IMR-90 (cell line): ENCODE measurements around the gene NUP93. TPM values are rescaled to one million over a fixed set of nuclear protein-coding genes. Genes with fewer than 3 reads are reported as not detected.
A peak's percentile ranks its signal among the peaks of the same experiment; 100 is the strongest.

ENCODE experiments used
- ATAC-seq: fragments of 200-7000 bp; cut with Tn5 transposase; 2 replicates; pipeline ENCODE4 v1.9.1; 2020; ENCODE audit warnings: low read depth, mild to moderate bottlenecking, moderate library complexity
- BruUV-seq: library from RNA; stranded (reverse); fragments of 400-500 nt; replicated peaks from 2 replicates; lab custom pipeline; 2021; lab: Mats Ljungman, UMichigan
- CTCF ChIA-PET: fragments of 300-600 bp; formaldehyde crosslinking; extraction: SDS; loops from one replicate; lab custom pipeline; 2021; ENCODE audit warnings: antibody characterized with exemption; lab: Yijun Ruan, JAX
- POLR2A ChIA-PET: fragments of 300-600 bp; sonication (Branson Sonifier 250); formaldehyde crosslinking; loops from one replicate; lab custom pipeline; 2022; ENCODE audit warnings: antibody characterized with exemption; ENCODE audit not compliant: unreplicated experiment; lab: Charles Lee
- DNase-seq: peaks from one replicate; pipeline ENCODE4 v3.0.0; 2013
- H2AFZ ChIP-seq: replicated peaks from 2 replicates; pipeline ENCODE3; 2013; ENCODE audit warnings: low read length, mild to moderate bottlenecking; ENCODE audit not compliant: poor library complexity
- H2AK5ac ChIP-seq: 2 replicates; pipeline ENCODE4 v1.6.1; 2013; ENCODE audit warnings: low read depth, low read length, inconsistent platforms
- H2AK9ac ChIP-seq: replicated peaks from 2 replicates; pipeline ENCODE3; 2013; ENCODE audit warnings: mild to moderate bottlenecking, low read depth, low read length, moderate library complexity; ENCODE audit not compliant: poor library complexity
- H2BK120ac ChIP-seq: 2 replicates; pipeline ENCODE4 v1.6.1; 2013; ENCODE audit warnings: low read depth, low read length, inconsistent platforms
- H2BK15ac ChIP-seq: 3 replicates; pipeline ENCODE4 v1.6.1; 2013; ENCODE audit warnings: low read depth, low read length, inconsistent platforms
- H2BK20ac ChIP-seq: 2 replicates; pipeline ENCODE4 v1.6.1; 2013; ENCODE audit warnings: low read depth, mild to moderate bottlenecking, inconsistent platforms, low read length, moderate library complexity
- H2BK5ac ChIP-seq: 2 replicates; pipeline ENCODE4 v1.6.1; 2013; ENCODE audit warnings: mild to moderate bottlenecking, low read depth, low read length, inconsistent platforms; ENCODE audit not compliant: poor library complexity, severe bottlenecking
- H3K14ac ChIP-seq: replicated peaks from 2 replicates; pipeline ENCODE4 v1.6.1; 2013; ENCODE audit warnings: low read depth, low read length, inconsistent platforms
- H3K18ac ChIP-seq: 2 replicates; pipeline ENCODE4 v1.6.1; 2013; ENCODE audit warnings: low read depth, low read length, control low read depth
- H3K23ac ChIP-seq: 2 replicates; pipeline ENCODE4 v1.6.1; 2013; ENCODE audit warnings: low read depth, low read length, inconsistent platforms
- H3K27ac ChIP-seq: 2 replicates; pipeline ENCODE4 v1.5.1; 2013; ENCODE audit warnings: mild to moderate bottlenecking, control low read depth, low read length; ENCODE audit not compliant: insufficient read depth
- H3K27me3 ChIP-seq: 2 replicates; pipeline ENCODE4 v1.6.1; 2013; ENCODE audit warnings: low read length; ENCODE audit not compliant: control insufficient read depth, insufficient read depth
- H3K36me3 ChIP-seq: 2 replicates; pipeline ENCODE4 v1.6.1; 2013; ENCODE audit warnings: low read length, mixed read lengths; ENCODE audit not compliant: control insufficient read depth, insufficient read depth
- H3K4ac ChIP-seq: 2 replicates; pipeline ENCODE4 v1.6.1; 2013; ENCODE audit warnings: low read depth, low read length, inconsistent platforms
- H3K4me1 ChIP-seq: 2 replicates; pipeline ENCODE4 v1.6.1; 2013; ENCODE audit warnings: low read length, mixed read lengths; ENCODE audit not compliant: control insufficient read depth, insufficient read depth
- H3K4me2 ChIP-seq: 2 replicates; pipeline ENCODE4 v1.6.1; 2013; ENCODE audit warnings: low read depth, mild to moderate bottlenecking, control low read depth, low read length, moderate library complexity
- H3K4me3 ChIP-seq: 2 replicates; pipeline ENCODE4 v1.5.1; 2013; ENCODE audit warnings: low read depth, mild to moderate bottlenecking, control low read depth, low read length, moderate library complexity; ENCODE audit not compliant: insufficient read depth
- H3K56ac ChIP-seq: 2 replicates; pipeline ENCODE4 v1.6.1; 2013; ENCODE audit warnings: low read length, inconsistent platforms; ENCODE audit not compliant: insufficient read depth; ENCODE audit errors: extremely low read depth
- H3K79me1 ChIP-seq, 2 experiments: 2 replicates each; pipeline ENCODE4 v1.6.1; 2013; ENCODE audit warnings: low read length in 2 of 2, inconsistent platforms in 1 of 2, low read depth in 1 of 2
- H3K9ac ChIP-seq: 2 replicates; pipeline ENCODE4 v1.6.1; 2013; ENCODE audit warnings: low read depth, low read length, control low read depth
- H3K9me1 ChIP-seq: 2 replicates; pipeline ENCODE4 v1.6.1; 2013; ENCODE audit warnings: low read length, inconsistent platforms; ENCODE audit not compliant: insufficient read depth
- H3K9me3 ChIP-seq: 2 replicates; pipeline ENCODE4 v1.6.1; 2013; ENCODE audit warnings: low read length; ENCODE audit not compliant: control insufficient read depth, insufficient read depth
- H4K20me1 ChIP-seq: 2 replicates; pipeline ENCODE4 v1.6.1; 2013; ENCODE audit warnings: low read length, inconsistent platforms; ENCODE audit not compliant: insufficient read depth
- H4K5ac ChIP-seq: 2 replicates; pipeline ENCODE4 v1.6.1; 2013; ENCODE audit warnings: mild to moderate bottlenecking, low read depth, low read length, control low read depth
- H4K8ac ChIP-seq, 2 experiments: 2 replicates each; pipeline ENCODE4 v1.6.1; 2013; ENCODE audit warnings: low read depth in 2 of 2, low read length in 2 of 2, control low read depth in 1 of 2, inconsistent platforms in 1 of 2
- H4K91ac ChIP-seq: 2 replicates; pipeline ENCODE4 v1.6.1; 2013; ENCODE audit warnings: low read depth, low read length, inconsistent platforms; ENCODE audit not compliant: insufficient read depth
- CEBPB ChIP-seq: IDR thresholded peaks from 2 replicates; pipeline ENCODE4 v1.6.1; 2012; ENCODE audit warnings: low read depth, low read length, improper control_type of control experiment
- CHD1 ChIP-seq: IDR thresholded peaks from 2 replicates; pipeline ENCODE4 v1.6.1; 2012; ENCODE audit warnings: low read depth, low read length, improper control_type of control experiment
- FOS ChIP-seq: fragments of 150-350 bp; IDR thresholded peaks from 2 replicates; pipeline ENCODE4 v1.6.1; 2016; ENCODE audit warnings: low read depth, low read length
- MAFK ChIP-seq: IDR thresholded peaks from 2 replicates; pipeline ENCODE4 v1.6.1; 2012; ENCODE audit warnings: low read depth, low read length, improper control_type of control experiment
- MAZ ChIP-seq: IDR thresholded peaks from 2 replicates; pipeline ENCODE4 v1.6.1; 2012; ENCODE audit warnings: low read depth, mild to moderate bottlenecking, low read length, improper control_type of control experiment, moderate library complexity, borderline replicate concordance
- NFE2L2 ChIP-seq: fragments of 150-350 bp; IDR thresholded peaks from 2 replicates; pipeline ENCODE4 v1.6.1; 2016; ENCODE audit warnings: low read depth, mild to moderate bottlenecking, low read length
- RCOR1 ChIP-seq: IDR thresholded peaks from 2 replicates; pipeline ENCODE4 v1.6.1; 2012; ENCODE audit warnings: mild to moderate bottlenecking, low read length, improper control_type of control experiment; ENCODE audit not compliant: insufficient replicate concordance
- USF2 ChIP-seq: fragments of 150-350 bp; IDR thresholded peaks from 2 replicates; pipeline ENCODE4 v1.6.1; 2017; ENCODE audit warnings: mild to moderate bottlenecking, antibody characterized with exemption, low read length, low read depth
- dilution Hi-C: fragments of 300-500 bp; cut with HindIII; formaldehyde crosslinking; loops from one replicate; pipeline ENCODE4 v1.14.3; 2018; ENCODE audit warnings: low sequenced_read_pairs; ENCODE audit not compliant: unreplicated experiment
- in situ Hi-C: fragments of 300-500 bp; cut with MboI; formaldehyde crosslinking; loops from 3 replicates; pipeline ENCODE4 v1.14.3; 2019; ENCODE audit warnings: low sequenced_read_pairs, inconsistent platforms, mixed read lengths
- intact Hi-C: fragments of 100-400 bp; cut with micrococcal nuclease; formaldehyde crosslinking; loops from 2 replicates; pipeline ENCODE4 v1.10.0; 2022
- polyA plus RNA-seq, 3 experiments: library from polyadenylated mRNA; depleted of rRNA; stranded (reverse); fragments of >200 nt; gene quantifications; 2 replicates each; pipeline ENCODE4 v1.2.3, GENCODE V29; 2012; ENCODE audit warnings: low replicate concordance in 1 of 3
- total RNA-seq: library from RNA; depleted of rRNA; stranded (reverse); fragments of >200 nt; gene quantifications from 2 replicates; pipeline ENCODE4 v1.2.3, GENCODE V29; 2012
- TF ChIP-seq, protein P1 (sequence below): conservative IDR thresholded peaks from 2 replicates; pipeline ENCODE4 v1.5.1; 2012; ENCODE audit warnings: mild to moderate bottlenecking, low read depth, low read length, improper control_type of control experiment

The NUP93 gene
- total and polyA plus RNA-seq, 2 of the 4 experiments (the other 2 are of a cell fraction): 54.6 to 72.6 TPM

- Histone ChIP-seq H3K56ac (no peak overlapping the region), H2BK20ac (peak overlapping the region; percentile 45; the same call in 1 of the 2 replicates), H2BK5ac (no peak overlapping the region), H3K14ac (0 out of 2 replicates have a peak overlapping the region, but pooled peaks have one; percentile 17), H3K9me1 (peaks cover 12% of the 10 kb centered on the region), H3K4ac (peak overlapping the region; percentile 34; the same call in 1 of the 2 replicates), H3K36me3 (peaks cover 6% of the 10 kb centered on the region), H4K5ac (peak overlapping the region; percentile 71), H2BK120ac (0 out of 2 replicates have a peak overlapping the region, but pooled peaks have one; percentile 55), H3K79me1 (peaks cover 14 to 49% of the 10 kb centered on the region in 2 experiments; a peak in 3 of 4 replicates), H3K9ac (no peak overlapping the region), H4K91ac (peak overlapping the region; percentile 2; the same call in 1 of the 2 replicates), H3K23ac (peak overlapping the region; percentile 37; the same call in 1 of the 2 replicates), H3K4me2 (no peak overlapping the region), H2AK9ac (no peak overlapping the region), H4K20me1 (no peaks in the 10 kb centered on the region; the same call in 1 of the 2 replicates), H2AFZ (no peak overlapping the region), H3K18ac (peak overlapping the region; percentile 47), H4K8ac (no peak overlapping the region), H3K27me3 (no peaks in the 10 kb centered on the region), H3K9me3 (no peaks in the 10 kb centered on the region), H2AK5ac (peak overlapping the region; percentile 34; the same call in 1 of the 2 replicates), H2BK15ac (no peak overlapping the region), H3K4me3 (no peak overlapping the region), H3K27ac (no peak overlapping the region), H3K4me1 (peaks cover 23% of the 10 kb centered on the region)
- TF ChIP-seq FOS (no peak), USF2 (no peak), RCOR1 (no peak), MAZ (no peak), CHD1 (no peak), CEBPB (no peak), NFE2L2 (no peak), MAFK (no peak)
- TF ChIP-seq, protein P1, sequence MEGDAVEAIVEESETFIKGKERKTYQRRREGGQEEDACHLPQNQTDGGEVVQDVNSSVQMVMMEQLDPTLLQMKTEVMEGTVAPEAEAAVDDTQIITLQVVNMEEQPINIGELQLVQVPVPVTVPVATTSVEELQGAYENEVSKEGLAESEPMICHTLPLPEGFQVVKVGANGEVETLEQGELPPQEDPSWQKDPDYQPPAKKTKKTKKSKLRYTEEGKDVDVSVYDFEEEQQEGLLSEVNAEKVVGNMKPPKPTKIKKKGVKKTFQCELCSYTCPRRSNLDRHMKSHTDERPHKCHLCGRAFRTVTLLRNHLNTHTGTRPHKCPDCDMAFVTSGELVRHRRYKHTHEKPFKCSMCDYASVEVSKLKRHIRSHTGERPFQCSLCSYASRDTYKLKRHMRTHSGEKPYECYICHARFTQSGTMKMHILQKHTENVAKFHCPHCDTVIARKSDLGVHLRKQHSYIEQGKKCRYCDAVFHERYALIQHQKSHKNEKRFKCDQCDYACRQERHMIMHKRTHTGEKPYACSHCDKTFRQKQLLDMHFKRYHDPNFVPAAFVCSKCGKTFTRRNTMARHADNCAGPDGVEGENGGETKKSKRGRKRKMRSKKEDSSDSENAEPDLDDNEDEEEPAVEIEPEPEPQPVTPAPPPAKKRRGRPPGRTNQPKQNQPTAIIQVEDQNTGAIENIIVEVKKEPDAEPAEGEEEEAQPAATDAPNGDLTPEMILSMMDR: no peak
- intact Hi-C loops (no loop called here), dilution Hi-C loops (no loop called here), in situ Hi-C loops (no loop called here)
- ATAC-seq (no peak), DNase-seq (no peak)
- CTCF ChIA-PET: interaction anchor here (1.2 kb wide), 1 partner anchor 36 kb away, joined by 4 read pairs; no protein-coding TSS in a partner anchor
- no TSS peak for BruUV-seq
- POLR2A ChIA-PET: interaction anchor here (0.6 kb wide), 1 partner anchor 116 kb away, joined by 7 read pairs; no protein-coding TSS in a partner anchor
Observed at GRCh38 chr16:56815721-56816120, 85.8 kb downstream of the NUP93 start.
